Suppressor macrophage (primary cell): ENCODE measurements around the gene SOS2.

Experiments
- DNase-seq, 4 experiments: peaks; one replicate each; pipeline ENCODE4 v3.0.0-alpha.2; 2020 to 2022

The SOS2 gene

GRCh38 chr14:50113381-50114035 lies 117.9 kb downstream of the SOS2 start:
- DNase-seq = no peak

DNA sequence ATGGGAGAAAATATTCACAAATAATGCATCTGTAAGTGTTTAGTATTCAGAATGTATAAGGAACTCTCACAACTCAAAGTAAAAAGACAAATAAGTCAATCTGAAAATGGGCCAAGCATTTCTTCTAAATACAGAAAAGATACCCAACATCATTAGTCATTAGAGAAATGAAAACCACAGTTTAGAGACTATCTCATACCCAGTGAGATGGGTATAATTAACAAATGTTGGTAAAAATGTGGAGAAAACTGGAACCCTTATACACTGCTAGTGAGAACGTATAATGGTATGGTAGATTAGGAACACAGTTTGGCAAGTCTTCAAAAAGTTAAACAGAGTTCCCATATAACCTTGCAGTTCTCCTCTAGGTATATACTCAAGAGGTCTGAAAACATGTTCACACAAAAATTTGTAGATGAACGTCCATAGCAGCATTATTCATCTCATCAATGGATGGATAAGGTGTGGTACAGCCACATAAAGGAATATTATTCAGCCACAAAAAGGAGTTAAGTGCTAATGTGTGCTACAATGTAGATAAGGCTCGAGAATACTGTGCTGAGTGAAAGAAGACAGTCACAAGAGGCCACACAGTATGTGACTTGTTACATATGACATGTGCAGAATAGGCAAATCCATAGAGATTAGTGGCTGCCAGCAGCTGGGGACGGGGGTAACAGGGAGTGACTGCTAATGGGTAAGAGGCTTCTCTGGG lies 120.9 kb downstream of the SOS2 start:
- no peak for DNase-seq

GRCh38 chr14:50109342-50109741 lies 122.0 kb downstream of the SOS2 start:
- DNase-seq = peak in 2 of 4 experiments; percentile 9 to 16

DNA sequence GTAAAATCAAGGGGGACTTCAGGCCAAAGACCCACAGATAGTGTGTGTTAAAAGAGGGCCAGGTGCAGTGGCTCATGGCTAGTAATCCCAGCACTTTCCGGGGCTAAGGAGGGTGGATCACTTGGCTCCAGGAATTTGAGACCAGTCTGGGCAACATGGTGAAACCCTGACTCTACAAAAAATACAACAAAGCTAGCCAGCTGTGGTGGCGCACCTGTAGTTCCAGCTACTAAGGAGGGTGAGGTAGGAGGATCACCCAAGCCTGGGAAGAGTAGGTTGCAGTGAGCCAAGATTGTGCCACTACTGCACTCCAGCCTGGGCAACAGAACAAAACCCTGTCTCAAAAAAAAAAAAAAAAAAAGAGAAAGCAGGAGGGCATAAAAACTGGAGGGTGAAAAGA lies 123.5 kb downstream of the SOS2 start:
- no peak for DNase-seq

DNA sequence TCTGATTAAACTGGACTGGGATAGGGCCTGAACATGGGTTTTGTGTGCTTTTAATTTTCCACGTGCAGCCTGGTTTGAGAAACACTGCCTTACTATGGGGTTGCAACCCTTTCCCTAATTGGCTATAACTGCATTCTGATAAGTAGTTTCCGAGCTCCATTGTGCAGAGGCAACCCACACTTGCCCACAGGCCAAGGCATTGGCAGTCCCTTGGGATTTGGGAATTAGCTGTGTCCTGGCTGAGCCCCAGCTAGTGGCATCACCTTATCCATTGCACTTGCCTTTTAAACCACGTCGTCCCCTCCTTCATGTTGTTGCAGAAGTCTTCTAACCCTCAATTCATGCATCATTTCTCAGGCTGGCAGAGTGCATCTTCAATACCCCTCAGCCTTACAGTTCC lies 125.2 kb downstream of the SOS2 start:
- no peak for DNase-seq

- peak in 2 of 4 experiments; percentile 10 to 30 for DNase-seq
Measured at GRCh38 chr14:50103558-50103957, 127.8 kb downstream of the SOS2 start.

DNA sequence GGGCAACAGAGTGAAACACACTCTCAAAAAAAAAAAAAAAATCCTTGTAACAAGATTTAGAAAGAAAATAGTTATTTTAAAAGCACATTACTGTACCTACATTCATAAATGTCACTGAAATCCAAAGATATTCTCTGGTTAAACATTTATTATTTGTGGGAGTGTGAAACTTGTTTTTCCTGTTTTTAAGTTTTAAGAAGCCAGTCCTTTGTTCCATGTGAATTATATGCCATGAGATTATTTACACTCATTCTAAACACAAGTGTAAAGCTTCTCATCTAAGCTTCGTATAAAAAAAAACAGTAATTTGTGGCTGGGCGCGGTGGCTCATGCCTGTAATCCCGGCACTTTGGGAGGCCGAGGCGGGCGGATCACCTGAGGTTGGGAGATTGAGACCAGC lies 130.0 kb downstream of the SOS2 start:
- DNase-seq = no peak

DNA sequence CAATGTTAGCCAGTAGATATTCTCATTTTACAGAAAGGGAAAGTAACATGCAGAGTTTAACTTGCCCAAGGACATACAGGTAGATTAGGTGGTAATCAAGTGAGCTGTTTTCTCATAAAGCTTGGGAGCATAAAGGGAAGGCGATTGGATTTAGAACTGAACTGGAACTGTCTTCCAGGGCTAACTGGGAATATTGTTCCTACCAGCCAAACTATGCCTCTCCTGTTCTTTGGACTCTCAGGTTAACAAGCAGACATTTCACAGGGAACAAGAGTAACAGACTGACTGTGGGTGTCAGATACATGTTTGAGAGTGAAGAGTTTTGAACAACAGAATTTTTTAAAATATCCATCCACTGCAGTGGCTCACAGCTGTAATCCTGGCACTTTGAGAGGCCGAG lies 130.6 kb downstream of the SOS2 start:
- no peak for DNase-seq

GRCh38 chr14:50099335-50099734 lies 132.0 kb downstream of the SOS2 start:
- DNase-seq = no peak

DNA sequence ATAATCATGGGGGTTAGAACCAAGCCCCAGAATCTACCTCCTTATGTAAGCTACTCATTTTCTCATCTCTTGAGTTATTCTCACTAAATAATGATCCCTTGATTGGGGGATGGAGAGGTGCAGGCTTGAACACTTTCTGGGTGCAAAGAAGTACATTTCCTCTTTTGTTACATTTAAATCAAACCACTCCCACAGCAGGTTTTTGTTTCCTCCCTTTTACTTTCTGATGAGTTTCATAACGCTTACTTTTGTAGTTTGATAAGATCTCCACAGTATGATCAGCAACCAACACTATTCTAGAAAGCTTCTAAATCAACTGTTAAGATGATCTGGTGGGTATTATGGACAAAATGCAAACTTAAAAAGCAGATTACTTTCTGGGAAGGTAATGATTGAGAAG lies 135.5 kb downstream of the SOS2 start:
- no peak for DNase-seq

- no peak for DNase-seq
Measured at GRCh38 chr14:50094056-50094755, 137.2 kb downstream of the SOS2 start.

- no peak for DNase-seq
Measured at GRCh38 chr14:50093496-50093895, 137.9 kb downstream of the SOS2 start.

GRCh38 chr14:50092006-50092555 lies 139.3 kb downstream of the SOS2 start:
- no peak for DNase-seq

DNA sequence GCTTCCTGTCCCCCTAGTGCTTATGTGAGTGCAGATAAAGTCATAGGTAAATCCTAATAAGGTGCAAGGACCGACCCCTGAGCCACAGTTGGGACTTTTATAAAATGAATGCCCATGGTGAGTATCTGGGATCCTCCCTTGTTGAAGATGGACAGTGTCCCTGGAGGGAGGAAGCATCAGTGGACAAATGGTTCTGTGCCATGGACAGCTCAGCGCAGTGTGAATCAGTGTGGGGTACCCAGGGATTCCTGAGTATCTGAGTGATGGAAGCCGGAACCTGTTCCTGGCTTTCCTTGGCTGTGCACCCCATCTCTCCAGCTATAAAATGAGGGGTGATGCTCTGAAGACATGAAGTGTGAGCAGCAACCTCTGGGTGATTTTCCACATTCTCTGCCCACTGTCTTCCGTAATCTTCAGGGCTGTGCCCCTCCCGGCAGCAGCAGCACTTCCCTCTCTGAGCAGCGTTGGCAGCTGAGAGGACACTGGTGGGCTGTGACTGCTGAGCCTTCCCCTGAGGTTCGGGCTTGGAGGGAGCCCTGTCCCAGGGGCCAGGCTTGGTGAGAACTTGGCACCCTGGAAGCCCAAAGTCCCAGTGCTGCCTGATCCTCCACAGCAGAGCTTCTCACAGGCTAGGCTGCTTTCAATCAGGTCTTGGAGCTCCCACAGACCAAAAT lies 140.0 kb downstream of the SOS2 start:
- peak; percentile 45 to 72 (median 67) for DNase-seq

DNA sequence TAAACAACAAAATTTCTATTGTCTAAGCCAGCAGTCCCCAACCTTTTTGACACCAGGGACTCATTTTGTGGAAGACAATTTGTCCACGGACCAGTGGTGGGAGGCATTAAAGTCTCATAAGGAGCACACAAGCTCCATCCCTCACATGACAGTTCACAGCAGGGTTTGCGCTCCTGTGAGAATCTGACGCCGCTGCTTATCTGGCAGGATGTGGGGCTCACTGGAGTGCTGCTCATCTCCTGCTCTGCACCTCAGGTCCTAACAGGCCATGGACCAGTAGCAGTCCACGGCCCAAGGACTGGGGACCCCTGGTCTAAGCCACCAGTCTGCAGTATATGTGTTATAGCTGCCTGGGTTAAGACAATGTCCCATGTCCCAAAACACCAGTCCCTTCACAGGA lies 142.2 kb downstream of the SOS2 start:
- DNase-seq = no peak

- DNase-seq = no peak
Measured at GRCh38 chr14:50088731-50089130, 142.6 kb downstream of the SOS2 start.

- DNase-seq = no peak
Measured at GRCh38 chr14:50088117-50088515, 143.3 kb downstream of the SOS2 start.

GRCh38 chr14:50087341-50088116 lies 143.8 kb downstream of the SOS2 start:
- DNase-seq = no peak

- no peak for DNase-seq
Measured at GRCh38 chr14:50086321-50086711, 145.1 kb downstream of the SOS2 start.

DNA sequence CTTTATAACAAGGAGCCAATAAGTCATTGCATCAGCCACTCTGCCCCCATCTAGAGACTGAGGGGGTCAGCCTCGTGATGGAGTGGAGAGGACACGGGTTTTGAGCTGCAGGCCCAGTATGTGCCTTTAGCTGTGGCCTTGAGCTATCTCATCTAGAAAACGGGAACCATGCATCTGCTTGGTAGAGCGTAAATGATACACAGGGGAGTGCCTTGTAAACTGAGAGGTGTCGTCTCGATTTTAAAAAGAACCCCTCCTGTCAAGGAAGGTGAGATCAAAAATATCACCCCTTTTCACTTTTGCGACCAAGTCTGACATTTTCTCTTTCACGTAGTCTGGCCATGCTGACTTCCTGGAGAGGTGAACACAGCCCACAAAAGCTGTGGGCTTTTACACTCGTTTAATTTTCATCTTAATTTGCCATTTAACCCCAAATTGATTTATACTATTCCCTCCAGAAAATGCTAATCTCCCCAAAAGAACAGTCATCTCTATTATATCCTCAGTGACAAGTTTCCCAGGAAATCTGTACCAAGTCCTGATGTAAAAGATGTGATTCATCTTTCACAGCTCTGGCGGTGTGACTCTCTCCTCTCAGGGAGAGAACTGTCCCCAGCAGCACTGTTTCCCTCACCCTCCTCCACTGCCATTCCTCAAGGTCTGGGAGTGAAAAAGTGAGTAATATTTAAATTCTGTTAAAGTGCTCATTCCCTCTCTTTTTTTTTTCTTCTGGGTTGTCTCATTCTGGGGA lies 145.6 kb downstream of the SOS2 start:
- peak in 3 of 4 experiments; percentile 18 to 52 (median 23) for DNase-seq

DNA sequence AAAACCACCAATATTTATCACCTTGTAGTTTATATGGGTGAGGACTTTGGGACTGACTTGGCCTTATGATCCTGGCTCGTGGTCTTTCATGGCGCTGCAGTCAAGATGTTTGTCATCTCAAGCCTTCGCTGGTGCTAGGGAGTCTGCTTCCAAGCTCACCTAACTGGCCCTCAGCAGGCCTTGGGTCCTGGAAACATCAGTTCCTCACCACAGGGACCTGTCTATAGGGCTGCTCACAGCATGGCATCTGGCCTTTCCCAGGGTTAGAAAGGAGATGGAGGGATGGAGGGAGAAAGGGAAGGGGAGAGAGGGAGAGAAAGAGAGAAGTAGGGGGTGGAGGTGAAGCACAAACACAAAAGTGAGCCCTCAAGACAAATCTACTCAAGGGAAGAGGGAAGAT lies 146.7 kb downstream of the SOS2 start:
- no peak for DNase-seq
